Gastrocnemius medialis (tissue), 4 donors: Measurements from ENCODE around the gene CCL14.

Source experiments
- POLR2A ChIP-seq, 2 donors: fragments of 450-650 bp; IDR thresholded peaks; one replicate each; pipeline ENCODE4 v1.6.1; 2017; ENCODE audit warnings: antibody characterized with exemption in 2 of 2, mild to moderate bottlenecking in 2 of 2, moderate library complexity in 2 of 2
- TF ChIP-seq, protein P1 (sequence below), 5 experiments: fragments of 450-650 bp in 3 of 5; fragments of 200-600 bp in 2 of 5; sonication (generic) in 2 of 5; IDR thresholded peaks in 4 of 5; conservative IDR thresholded peaks in 1 of 5; 1 replicate in 4 of 5; 2 replicates in 1 of 5; pipeline ENCODE4 v1.5.1; 2016 to 2019; ENCODE audit warnings: antibody characterized with exemption in 5 of 5, mild to moderate bottlenecking in 3 of 5, moderate library complexity in 3 of 5

DNA sequence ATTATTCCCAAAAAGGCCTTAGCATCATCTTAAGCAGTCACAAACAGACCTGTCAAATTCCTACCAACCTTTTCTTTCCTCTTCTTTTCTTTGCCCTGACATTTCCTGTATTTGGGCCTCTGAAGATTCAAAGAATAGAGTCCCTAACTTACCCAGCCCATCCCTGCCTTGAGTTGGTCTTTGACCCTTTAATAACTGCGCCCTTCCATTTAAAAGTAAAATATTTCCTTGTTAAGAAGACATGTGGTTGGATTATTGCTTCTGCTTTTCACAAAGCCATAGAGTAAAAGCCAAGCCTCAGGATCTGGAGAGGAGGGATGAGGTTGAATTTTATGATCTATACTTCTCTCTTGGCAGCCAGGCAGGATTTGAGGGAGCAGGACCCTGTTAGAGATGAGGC is 44.4 kb upstream of the CCL14 start:
- TF ChIP-seq POLR2A (IDR thresholded peaks at IDR 0.05): no peak
- TF ChIP-seq, protein P1, sequence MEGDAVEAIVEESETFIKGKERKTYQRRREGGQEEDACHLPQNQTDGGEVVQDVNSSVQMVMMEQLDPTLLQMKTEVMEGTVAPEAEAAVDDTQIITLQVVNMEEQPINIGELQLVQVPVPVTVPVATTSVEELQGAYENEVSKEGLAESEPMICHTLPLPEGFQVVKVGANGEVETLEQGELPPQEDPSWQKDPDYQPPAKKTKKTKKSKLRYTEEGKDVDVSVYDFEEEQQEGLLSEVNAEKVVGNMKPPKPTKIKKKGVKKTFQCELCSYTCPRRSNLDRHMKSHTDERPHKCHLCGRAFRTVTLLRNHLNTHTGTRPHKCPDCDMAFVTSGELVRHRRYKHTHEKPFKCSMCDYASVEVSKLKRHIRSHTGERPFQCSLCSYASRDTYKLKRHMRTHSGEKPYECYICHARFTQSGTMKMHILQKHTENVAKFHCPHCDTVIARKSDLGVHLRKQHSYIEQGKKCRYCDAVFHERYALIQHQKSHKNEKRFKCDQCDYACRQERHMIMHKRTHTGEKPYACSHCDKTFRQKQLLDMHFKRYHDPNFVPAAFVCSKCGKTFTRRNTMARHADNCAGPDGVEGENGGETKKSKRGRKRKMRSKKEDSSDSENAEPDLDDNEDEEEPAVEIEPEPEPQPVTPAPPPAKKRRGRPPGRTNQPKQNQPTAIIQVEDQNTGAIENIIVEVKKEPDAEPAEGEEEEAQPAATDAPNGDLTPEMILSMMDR (IDR thresholded peaks at IDR 0.05 in 4 of 5, conservative IDR thresholded peaks at IDR 0.05 in 1 of 5): no peak
